ENCODE results near the gene C19orf12. TPM values are rescaled to one million over a fixed set of nuclear protein-coding genes. Genes with fewer than 3 reads are reported as not detected.
A peak's percentile ranks its signal among the peaks of the same experiment; 100 is the strongest.

The C19orf12 gene
- total and polyA plus RNA-seq, 2 of the 13 experiments (the other 11 are each of a cell fraction or from before 2014, with no cell fraction given): 17.7 to 34.4 TPM

- peak; percentile 88; the same call in 1 of the 2 replicates for TF ChIP-seq PRDM15 (CRISPR knock-in tag; IDR thresholded peaks at IDR 0.05)
- TF ChIP-seq ZNF235 (CRISPR knock-in tag; IDR thresholded peaks at IDR 0.05; ENCODE audit: borderline replicate concordance): no peak
- no peak for TF ChIP-seq ZNF761 (CRISPR knock-in tag; conservative IDR thresholded peaks at IDR 0.05)
- no peak; the same call in 1 of the 2 replicates for TF ChIP-seq ZSCAN25 (CRISPR knock-in tag; IDR thresholded peaks at IDR 0.05)
- peak; percentile 43; the same call in 1 of the 2 replicates for TF ChIP-seq ZNF766 (CRISPR knock-in tag; IDR thresholded peaks at IDR 0.05; ENCODE audit: borderline replicate concordance)
- no peak for TF ChIP-seq ZZZ3 (CRISPR knock-in tag; IDR thresholded peaks at IDR 0.05; ENCODE audit: borderline replicate concordance)
- TF ChIP-seq PRMT3 (CRISPR knock-in tag; IDR thresholded peaks at IDR 0.05; ENCODE audit: borderline replicate concordance, low read depth): no peak
- TF ChIP-seq ZNF350 (CRISPR knock-in tag; IDR thresholded peaks at IDR 0.05; ENCODE audit: borderline replicate concordance, low read depth): no peak
- no peak for TF ChIP-seq ZMAT5 (CRISPR knock-in tag; IDR thresholded peaks at IDR 0.05; ENCODE audit: borderline replicate concordance, low read depth)
- TF ChIP-seq NFAT5 (CRISPR knock-in tag; IDR thresholded peaks at IDR 0.05): no peak
- TF ChIP-seq BCL6 (CRISPR knock-in tag; IDR thresholded peaks at IDR 0.05): peak; percentile 82
- TF ChIP-seq ZNF841 (CRISPR knock-in tag; IDR thresholded peaks at IDR 0.05; ENCODE audit: borderline replicate concordance): no peak
- no peak for TF ChIP-seq ZNF263 (CRISPR knock-in tag; IDR thresholded peaks at IDR 0.05)
- TF ChIP-seq KLF16 (CRISPR knock-in tag; IDR thresholded peaks at IDR 0.05): peak in 1 of 2 experiments; percentile 46; a peak in 1 of 4 replicates
- peak; percentile 66 for TF ChIP-seq TEAD3 (CRISPR knock-in tag; optimal IDR thresholded peaks at IDR 0.05; ENCODE audit: borderline replicate concordance)
- no peak for TF ChIP-seq SRSF1 (optimal IDR thresholded peaks at IDR 0.05; ENCODE audit: low read depth, low read length)
- TF ChIP-seq FUBP1 (CRISPR knock-in tag; IDR thresholded peaks at IDR 0.05; ENCODE audit: borderline replicate concordance): no peak
Observed at GRCh38 chr19:29708554-29709439, 6.3 kb downstream of the C19orf12 start (continued).
